HG03575 (cell line): ENCODE results near the gene ABCG2.
"Not testable (repeated sequence)": the region's sequence is repeated elsewhere in the genome, so short reads cannot be mapped to it uniquely, and the experiment has no call there.

Source experiments
- ATAC-seq: cut with Tn5 transposase; IDR thresholded peaks from one replicate; pipeline ENCODE4 v1.9.1; 2021; ENCODE audit not compliant: unreplicated experiment, insufficient number of reproducible peaks, low FRiP score; ENCODE audit errors: extremely low read depth

ABCG2 gene

DNA sequence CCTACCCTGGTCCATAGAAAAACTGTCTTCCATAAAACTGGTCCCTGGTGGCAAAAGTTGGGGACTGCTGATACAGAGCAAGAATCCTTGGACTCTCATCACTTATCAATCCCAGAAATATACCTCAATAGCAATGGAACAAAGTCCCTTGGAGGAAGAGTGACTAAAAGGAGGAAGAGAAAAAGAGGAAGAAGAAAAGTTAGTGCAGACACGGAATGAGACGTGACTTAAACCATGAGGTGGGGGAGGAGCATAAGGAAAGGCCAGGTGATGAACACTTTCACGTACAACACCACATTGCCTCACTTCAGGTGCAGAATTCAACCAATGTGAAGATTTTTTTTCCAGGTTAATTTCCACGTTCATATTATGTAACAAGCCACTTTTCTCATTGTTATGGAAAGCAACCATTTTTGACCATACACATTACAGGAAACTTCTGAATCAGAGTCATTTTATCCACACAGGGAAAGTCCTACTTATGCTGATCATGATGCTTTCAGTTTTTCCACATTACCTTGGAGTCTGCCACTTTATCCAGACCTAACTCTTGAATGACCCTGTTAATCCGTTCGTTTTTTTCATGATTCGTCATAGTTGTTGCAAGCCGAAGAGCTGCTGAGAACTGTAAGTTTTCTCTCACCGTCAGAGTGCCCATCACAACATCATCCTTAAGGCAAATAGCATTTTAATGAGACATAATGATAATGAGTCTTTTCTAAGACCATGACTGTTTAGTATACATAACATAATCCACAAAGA lies 27.7 kb downstream of the ABCG2 start:
- no peak for ATAC-seq

DNA sequence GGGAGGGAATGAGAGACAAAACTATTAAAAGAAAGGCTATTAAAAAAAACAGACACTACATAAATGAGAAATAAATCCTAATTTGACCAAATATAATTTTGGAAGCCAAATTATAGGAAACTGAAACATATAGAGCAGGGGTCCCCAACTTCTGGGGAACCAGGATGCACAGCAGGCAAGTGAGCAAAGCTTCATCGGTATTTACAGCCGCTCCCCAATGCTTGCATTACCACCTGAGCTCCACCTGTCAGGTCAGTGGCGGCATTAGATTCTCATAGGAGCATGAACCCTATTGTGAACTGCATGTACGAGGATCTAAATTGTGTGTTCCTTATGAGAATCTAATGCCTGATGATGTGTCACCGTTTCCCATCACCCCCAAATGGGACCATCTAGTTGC lies 28.4 kb downstream of the ABCG2 start:
- ATAC-seq = no peak

DNA sequence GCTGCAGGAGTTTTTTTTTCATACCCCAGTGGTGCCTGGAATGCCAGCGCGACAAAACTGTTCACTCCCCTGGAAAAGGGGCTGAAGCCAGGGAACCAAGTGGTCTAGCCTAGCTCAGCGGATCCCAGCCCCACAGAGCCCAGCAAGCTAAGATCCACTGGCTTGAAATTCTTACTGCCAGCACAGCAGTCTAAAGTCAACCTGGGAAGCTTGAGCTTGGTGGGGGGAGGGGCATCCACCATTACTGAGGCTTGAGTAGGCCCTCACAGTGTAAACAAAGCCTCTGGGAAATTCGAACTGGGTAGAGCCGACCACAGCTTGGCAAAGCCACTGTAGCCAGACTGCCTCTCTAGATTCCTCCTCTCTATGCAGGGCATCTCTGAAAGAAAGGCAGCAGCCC lies 36.2 kb downstream of the ABCG2 start:
- not testable (repeated sequence) for ATAC-seq

DNA sequence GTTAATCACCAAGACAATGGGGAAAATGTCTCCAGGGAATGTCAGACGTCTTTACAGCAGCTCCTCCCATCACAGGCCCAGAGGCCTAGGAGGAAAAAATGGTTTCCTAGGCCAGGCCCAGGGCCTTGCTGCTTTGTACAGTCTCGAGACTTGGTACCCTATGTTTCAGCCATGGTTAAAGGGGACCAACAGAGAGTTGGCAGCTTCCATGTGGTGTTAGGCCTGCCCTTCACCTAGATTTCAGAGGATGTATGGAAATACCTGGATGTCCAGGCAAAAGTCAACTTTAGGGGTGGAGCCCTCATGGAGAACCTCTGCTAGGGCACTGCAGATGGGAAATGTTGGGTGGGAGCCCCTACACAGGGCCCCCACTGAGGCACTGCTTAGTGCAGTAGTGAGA lies 38.5 kb downstream of the ABCG2 start:
- ATAC-seq = no peak

DNA sequence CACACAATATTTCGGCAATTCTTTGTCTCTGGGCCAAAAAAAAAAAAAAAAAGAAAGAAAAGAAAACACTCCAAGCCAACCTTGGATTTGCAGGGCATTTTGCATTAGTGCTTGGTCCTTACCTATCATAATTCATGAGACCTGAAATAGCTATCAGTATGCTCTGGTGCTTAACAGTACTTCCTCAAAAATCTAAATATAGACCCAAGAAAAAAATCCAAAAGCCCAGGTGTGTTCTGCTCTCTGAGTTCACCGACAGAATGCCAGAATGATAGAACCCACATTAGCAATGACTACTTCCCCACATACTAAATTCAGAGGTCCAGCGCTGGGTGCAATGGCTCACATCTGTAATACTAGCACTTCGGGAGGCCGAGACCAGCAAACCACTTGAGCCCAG lies 42.9 kb downstream of the ABCG2 start:
- no peak for ATAC-seq

DNA sequence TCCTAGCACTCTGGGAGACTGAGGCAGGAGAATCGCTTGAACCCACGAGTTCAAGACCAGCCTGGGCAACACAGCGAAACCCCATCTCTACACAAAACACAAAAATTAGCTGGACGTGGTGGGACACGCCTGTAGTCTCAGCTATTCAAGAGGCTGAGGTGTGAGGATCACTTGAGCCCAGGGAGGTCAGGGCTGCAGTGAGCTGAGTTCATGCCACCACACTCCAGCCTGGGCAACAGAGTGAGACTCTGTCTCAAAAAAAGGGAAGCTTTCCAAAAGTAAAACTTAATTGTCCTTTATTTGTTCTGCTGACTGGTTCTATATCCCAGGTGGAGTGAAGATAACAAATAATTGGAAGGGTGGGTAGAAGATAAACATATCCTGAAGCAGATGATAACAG lies 45.6 kb downstream of the ABCG2 start:
- ATAC-seq = no peak

DNA sequence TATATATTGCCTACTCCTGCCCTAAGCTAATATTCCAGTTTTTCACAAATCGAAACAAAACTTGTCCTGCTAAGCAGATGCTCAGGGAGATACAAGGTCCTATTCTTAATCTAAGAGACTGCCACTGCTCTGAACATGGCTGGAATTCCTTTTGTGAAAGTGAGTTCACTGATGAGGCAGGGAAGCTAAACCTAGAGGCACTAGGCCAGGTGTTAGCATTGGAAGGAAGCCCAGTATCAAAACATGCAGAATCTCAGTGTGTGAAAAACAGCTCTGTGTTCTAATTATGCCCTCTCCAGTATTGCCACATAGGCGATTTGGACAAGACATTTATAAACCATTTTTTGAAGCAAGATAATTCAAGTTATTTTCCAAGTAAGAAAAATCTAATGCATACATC lies 47.6 kb downstream of the ABCG2 start:
- ATAC-seq = no peak

DNA sequence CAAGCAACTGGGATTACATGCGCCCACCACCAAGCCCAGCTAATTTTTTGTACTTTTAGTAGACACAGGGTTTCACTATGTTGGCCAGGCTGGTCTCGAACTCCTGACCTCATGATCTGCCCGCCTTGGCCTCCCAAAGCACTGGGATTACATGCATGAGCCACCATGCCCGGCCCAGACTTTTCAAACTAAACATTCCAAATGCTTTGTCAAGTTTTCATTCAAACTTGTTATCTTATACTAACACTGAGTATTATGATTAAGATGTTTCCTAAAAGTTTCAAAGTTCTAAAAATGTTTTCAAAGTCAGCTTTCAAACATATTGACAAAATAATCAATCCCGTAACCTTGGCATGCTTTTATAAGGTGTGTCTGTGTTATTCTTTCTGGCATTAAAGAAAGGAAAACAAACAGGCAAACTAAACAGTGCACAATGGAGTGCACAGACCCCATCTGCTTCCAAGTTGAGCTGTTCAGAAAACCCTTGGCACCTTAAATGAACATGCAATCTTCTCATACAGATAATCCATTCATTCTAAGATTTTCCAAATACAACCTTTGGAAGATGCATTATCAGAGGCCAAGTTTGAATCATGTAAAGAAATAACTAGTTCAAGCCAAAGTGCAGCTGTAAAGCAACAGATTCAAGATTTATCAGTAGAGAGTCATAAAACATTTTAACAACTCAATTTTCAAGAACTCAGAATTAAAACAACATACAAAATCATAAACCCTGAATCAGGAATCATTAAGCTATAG lies 49.1 kb downstream of the ABCG2 start:
- no peak for ATAC-seq

DNA sequence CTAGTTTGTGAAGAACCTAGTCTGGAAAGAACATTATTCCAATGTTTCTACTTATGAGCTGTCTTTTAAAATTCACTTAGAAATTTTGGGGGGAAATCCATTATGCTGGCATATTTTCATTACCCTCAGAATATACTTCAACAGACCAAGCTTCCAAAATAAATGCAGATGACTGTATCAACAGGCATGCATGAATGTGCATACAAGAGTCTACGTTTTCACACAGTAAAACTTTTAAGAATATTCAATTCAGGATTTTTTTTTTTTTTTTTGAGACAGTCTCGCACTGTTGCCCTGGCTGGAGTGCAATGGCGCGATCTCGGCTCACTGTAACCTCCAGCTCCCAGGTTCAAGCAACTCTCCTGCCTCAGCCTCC lies 49.7 kb downstream of the ABCG2 start:
- ATAC-seq = no peak

DNA sequence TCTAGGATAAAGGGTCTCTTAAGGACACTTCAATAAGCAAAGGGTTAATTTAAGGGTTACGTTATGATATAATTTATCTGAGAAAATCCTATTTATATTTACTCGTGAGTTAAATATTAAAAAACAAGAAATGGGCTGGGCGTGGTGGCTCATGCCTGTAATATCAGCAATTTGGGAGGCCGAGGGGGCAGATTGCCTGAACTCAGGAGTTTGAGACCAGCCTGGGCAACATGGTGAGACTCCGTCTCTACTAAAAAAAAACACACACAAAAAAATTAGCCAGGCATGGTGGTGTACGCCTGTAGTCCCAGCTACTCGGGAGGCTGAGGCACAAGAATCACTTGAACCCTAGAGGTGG lies 50.4 kb downstream of the ABCG2 start:
- not testable (repeated sequence) for ATAC-seq

DNA sequence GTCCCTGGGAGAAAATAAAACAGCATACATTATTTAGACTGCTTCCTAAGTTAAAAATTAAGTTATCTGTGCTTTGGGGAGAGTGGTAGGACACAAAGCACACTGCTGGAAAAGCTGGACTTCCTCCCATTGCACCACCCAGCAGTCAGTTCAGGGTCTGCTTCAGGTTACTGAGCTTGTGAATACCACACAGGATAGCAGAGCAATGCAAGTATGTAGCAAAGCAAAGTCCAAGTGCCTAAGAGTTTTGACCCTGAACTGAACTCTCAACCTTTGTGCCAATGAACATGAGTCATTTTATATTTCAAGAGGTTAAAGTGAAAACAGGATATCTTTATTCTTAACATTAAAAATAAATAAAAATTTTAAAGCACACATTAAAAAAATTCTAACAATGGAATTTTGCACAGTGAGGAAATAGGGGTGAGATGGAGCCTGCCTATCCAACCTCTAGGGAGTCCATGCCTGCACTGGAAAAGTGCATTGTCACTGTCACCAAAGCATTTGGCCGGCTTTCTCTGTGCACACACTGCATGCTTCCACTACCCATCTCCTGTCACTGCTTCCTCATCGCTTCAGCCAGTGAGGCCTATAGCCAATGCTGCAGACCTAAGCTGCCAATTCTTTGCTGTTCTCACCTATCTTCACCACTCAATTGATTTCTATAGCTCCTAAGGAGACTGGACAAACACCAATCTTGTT lies 50.9 kb downstream of the ABCG2 start:
- ATAC-seq = no peak

DNA sequence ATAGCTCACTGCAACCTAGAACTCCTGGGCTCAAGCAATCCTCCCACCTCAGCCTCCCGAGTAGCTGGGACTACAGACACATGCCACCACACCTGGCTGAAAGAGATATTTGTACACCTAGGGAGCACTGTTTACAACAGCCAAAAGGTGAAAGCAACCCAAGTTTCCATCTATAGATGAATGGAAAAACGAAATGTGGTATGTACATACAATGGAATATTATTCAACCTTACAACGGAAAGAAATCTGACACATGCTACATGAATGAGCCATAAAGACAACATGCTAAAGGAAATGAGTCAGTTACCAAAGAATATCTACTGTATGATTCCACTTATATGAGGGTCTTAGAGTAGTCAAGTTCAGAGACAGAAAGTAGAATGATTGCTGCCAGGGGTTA lies 52.2 kb downstream of the ABCG2 start:
- no peak for ATAC-seq

DNA sequence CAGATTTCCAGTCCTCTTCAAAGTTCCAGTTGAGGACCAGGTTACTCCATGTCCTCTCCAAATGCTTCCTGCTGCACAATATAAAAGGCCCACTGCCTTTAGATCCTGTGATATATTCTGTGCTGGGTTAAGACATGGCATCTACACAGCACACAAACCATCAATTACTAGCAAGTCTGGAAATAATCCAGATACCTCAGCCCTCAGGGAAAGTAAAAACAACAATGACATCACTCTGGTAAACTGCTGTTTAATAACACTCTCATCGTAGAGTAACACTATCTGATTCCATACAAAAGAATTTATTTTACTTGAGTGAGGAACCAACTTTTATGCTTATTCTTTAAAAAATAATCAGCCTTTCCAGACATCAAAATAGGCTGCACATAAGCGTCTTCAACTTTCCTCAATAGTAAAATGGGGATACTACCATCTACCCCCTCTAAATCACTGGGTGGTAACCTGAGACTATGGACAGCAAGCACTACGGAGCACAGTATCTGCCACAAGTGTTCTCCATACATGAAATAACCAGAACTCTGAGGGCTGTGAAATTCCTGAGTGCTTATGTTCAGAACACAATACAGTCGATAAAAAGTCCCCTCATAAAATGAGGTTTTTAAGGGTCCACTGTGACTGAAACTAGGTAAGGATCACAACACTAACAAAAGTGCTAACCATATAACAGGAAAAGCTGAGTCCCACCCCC lies 53.4 kb downstream of the ABCG2 start:
- no peak for ATAC-seq

DNA sequence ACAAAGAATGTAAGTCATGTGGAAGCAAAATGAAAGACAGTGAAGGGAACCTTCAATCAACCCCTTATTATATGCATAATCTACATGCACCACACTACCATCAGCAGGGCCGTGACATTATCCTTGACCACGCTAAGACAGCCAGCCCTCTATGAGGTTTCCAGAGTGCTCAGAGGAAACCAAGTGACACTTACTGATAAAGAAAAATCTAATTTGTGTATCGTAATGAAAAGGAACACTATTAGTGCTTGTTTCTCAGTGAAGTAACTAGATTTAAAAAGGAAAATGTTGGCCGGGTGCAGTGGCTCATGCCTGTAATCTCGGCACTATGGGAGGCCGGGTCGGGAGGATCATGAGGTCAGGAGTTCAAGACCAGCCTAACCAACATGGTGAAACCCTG lies 56.4 kb downstream of the ABCG2 start:
- no peak for ATAC-seq

DNA sequence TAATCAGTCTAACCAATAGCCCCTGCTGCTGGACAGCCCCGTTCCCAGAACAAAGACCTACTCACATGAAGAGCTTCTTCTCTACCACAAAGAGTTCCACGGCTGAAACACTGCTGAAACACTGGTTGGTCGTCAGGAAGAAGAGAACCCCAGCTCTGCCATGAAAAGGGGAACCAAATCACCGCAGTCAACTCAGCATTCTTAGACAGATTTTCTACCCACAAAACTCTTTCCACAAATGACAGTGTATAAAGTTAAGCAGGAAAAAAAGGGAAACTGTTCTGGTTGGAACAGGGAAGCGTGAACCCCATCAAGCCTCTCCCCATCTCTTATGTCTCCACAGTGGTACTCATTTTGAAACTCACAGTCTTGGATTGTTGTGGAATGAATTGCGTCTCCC lies 57.3 kb downstream of the ABCG2 start:
- ATAC-seq = no peak

DNA sequence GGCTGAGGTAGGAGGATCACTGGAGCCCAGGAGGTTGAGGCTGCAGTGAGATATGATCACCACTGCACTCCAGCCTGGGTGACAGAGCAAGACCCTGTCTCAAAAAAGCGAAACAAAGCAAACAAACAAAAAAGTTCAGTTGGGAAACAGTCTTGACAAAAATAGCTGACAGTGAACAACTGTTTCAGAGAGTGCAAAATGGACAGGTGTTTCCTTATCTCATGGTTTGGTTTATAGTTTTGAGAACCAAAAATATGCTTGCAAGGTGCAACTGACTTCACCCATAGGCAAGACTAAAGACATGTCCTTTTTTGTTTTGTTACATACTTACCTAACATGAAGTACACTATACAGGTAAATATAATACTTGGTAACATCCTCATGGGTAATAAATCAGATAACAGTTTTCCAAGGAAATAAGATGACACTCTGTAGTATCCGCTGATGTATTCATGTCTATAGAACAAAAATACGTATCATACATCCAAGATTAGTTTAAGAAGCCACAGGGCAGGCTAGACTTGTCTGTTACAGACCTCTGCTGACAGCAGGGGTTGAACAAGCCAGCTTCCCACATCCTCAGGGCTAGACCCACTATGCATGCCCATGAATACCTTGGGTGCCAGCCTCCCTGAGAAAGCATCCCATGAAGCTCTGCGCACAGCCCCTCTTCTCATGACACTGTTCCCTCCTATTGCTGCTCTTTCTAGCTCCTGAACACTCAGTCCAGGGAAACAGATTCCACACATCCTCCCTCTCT lies 59.3 kb downstream of the ABCG2 start:
- ATAC-seq = no peak

DNA sequence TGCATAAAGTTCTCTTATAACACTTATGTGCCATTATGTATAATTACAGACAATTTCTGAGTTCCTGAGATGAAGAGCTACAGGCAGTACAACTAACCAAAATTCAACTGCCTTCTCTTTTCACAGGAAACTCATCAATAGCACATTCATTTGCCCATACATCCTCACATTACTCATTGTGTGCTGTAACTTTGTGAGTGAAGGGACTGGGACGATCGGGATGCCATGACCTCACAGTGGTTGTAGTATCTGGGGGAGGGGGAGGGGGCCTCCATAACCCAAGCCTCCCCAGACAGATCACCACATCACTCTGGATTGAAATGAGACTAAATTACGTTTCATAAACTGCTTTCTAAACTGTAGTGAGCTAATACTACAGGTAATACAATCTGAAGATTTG lies 60.7 kb downstream of the ABCG2 start:
- no peak for ATAC-seq

DNA sequence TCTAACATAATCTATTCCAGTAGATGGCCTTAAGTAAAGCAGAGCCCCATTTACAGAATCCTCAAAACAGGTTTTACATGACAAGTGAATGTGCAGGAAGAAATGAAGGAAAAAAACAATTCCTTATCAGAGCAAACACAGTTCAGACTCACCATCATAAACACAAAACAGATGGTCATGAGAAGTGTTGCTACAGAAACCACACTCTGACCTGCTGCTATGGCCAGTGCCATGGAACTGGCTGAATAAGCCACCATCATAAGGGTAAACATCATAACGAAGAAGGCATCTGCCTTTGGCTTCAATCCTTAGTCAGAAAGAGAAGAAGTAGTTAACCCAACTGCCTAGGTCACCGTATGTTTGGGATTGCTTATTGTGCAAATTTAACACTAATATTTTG lies 61.1 kb downstream of the ABCG2 start:
- ATAC-seq = no peak

DNA sequence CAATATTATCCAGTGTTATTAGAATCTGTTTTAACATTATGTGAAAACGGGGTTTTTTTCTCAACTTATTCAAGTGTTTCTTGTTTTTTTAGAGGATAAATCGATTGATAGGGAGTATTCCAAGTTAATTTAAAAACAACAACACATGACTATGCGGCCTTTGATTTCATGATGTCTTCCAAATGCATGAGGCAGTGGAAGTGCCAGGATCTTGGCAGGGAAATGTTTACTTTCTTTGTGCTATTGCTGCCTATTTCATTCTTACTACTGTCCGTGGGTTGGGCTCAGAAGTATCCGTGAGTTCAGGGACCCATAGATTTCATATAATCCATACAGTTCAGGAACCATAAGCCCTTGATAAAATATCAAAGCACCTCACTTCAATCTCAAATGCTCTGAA lies 64.6 kb downstream of the ABCG2 start:
- no peak for ATAC-seq
